Measurements from ENCODE around the gene C2orf15. TPM values are rescaled to one million over a fixed set of nuclear protein-coding genes. Genes with fewer than 3 reads are reported as not detected.

C2orf15 gene
- total and polyA plus RNA-seq, 9 of the 15 experiments (the other 6 are each of a cell fraction or from before 2014, with no cell fraction given): 0.04 to 0.27 (median 0.15) TPM; not detected in 1

DNA sequence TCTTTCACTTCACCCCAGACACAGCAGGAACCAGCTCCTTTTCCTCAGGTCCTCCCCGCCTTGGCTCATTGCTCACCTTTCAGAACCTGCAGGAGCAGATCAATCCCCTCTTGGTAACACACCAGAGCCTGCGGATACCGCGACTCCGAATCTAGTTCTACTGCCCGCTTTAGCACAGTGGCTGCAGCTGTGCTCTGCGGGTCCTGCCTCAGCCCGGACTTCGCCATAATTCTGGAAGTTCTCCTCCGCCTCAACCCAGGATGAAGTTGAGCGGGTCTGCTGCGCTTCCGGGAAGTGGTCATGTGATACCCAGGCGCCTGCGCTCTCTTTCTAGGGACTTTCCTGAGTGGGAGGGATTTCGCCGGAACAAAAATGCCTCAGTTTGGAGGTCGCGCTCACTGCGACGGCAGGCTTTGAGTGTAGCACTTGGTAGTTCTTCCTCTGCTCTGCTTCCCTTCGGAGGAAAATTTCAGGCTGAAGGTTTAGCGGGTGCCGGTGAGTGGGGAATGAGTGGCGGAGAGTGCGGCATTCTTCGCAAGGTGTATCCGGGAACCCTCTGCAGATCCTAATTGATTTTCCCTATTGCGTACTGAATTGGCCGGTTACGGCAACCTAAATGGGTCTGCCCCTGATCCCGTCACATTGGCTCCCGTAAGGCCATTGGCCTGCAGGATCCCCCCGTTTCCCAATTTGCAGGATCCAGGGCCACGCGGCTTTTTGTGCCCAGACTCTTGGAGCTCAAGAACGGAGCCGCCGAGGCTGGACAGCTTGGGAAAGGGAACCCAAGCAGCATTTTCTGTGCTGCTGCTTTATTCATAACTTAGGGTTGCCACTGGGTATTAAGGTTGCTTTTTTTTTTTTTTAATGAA is 39.5 kb downstream of the C2orf15 start, which contains the start of the genes MITD1 and MRPL30 (continued):
- peak; percentile 12; the same call in 1 of the 2 replicates for TF ChIP-seq HLTF (IDR thresholded peaks at IDR 0.05)
- no peak for TF ChIP-seq CEBPG (CRISPR knock-in tag; IDR thresholded peaks at IDR 0.05)
- TF ChIP-seq CEBPG (tag; conservative IDR thresholded peaks at IDR 0.05 in 1 of 2, IDR thresholded peaks at IDR 0.05 in 1 of 2): peak in 1 of 2 experiments; percentile 51; a peak in 1 of 4 replicates
- no peak for TF ChIP-seq SNRNP70 (optimal IDR thresholded peaks at IDR 0.05; ENCODE audit: low read depth, low read length)
- peak; percentile 98 for TF ChIP-seq ELF2 (CRISPR knock-in tag; IDR thresholded peaks at IDR 0.05)
- no peak for TF ChIP-seq ZNF57 (CRISPR knock-in tag; IDR thresholded peaks at IDR 0.05)
- peak; percentile 26 for TF ChIP-seq SMAD1 (IDR thresholded peaks at IDR 0.05; ENCODE audit: low read depth, low read length, partially characterized antibody)
- no peak for TF ChIP-seq TCF7L2 (IDR thresholded peaks at IDR 0.05; ENCODE audit: low read depth, low read length)
- TF ChIP-seq MTF1 (CRISPR knock-in tag; IDR thresholded peaks at IDR 0.05; ENCODE audit: borderline replicate concordance): no peak
- peak; percentile 70 for TF ChIP-seq CBFA2T2 (conservative IDR thresholded peaks at IDR 0.05)
- no peak for TF ChIP-seq ZNF146 (CRISPR knock-in tag; IDR thresholded peaks at IDR 0.05; ENCODE audit: unreplicated experiment)
- TF ChIP-seq SNAPC5 (CRISPR knock-in tag; IDR thresholded peaks at IDR 0.05): no peak
- no peak for TF ChIP-seq RFX1 (IDR thresholded peaks at IDR 0.05)
- peak; percentile 83 for TF ChIP-seq CTBP1 (IDR thresholded peaks at IDR 0.05; ENCODE audit: borderline replicate concordance)
- no peak for TF ChIP-seq PHB2 (IDR thresholded peaks at IDR 0.05; ENCODE audit: low read depth)
- 0 out of 2 replicates have a peak, but pooled peaks have one; percentile 21 for TF ChIP-seq BCOR (IDR thresholded peaks at IDR 0.05)
- peak; percentile 95 for TF ChIP-seq RAD51 (IDR thresholded peaks at IDR 0.05; ENCODE audit: borderline replicate concordance, low read depth)
- no peak for TF ChIP-seq ILK (tag; IDR thresholded peaks at IDR 0.05; ENCODE audit: borderline replicate concordance, low read depth)
- peak; percentile 68 for TF ChIP-seq POU5F1 (IDR thresholded peaks at IDR 0.05; ENCODE audit: borderline replicate concordance, low read depth, low read length, partially characterized antibody)
- no peak for TF ChIP-seq FOXK1 (CRISPR knock-in tag; IDR thresholded peaks at IDR 0.05; ENCODE audit: borderline replicate concordance)
- TF ChIP-seq TRIM25 (IDR thresholded peaks at IDR 0.05; ENCODE audit: borderline replicate concordance): no peak
- TF ChIP-seq KDM1A (IDR thresholded peaks at IDR 0.05): no peak
- TF ChIP-seq, protein P1, sequence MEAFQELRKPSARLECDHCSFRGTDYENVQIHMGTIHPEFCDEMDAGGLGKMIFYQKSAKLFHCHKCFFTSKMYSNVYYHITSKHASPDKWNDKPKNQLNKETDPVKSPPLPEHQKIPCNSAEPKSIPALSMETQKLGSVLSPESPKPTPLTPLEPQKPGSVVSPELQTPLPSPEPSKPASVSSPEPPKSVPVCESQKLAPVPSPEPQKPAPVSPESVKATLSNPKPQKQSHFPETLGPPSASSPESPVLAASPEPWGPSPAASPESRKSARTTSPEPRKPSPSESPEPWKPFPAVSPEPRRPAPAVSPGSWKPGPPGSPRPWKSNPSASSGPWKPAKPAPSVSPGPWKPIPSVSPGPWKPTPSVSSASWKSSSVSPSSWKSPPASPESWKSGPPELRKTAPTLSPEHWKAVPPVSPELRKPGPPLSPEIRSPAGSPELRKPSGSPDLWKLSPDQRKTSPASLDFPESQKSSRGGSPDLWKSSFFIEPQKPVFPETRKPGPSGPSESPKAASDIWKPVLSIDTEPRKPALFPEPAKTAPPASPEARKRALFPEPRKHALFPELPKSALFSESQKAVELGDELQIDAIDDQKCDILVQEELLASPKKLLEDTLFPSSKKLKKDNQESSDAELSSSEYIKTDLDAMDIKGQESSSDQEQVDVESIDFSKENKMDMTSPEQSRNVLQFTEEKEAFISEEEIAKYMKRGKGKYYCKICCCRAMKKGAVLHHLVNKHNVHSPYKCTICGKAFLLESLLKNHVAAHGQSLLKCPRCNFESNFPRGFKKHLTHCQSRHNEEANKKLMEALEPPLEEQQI (IDR thresholded peaks at IDR 0.05): peak; percentile 63
- TF ChIP-seq ZFP91 (CRISPR knock-in tag; IDR thresholded peaks at IDR 0.05): no peak
